Measurements from ENCODE around the gene LCK. TPM values are rescaled to one million over a fixed set of nuclear protein-coding genes. Genes with fewer than 3 reads are reported as not detected.

Gene LCK
- total and polyA plus RNA-seq, 2 of the 8 experiments (the other 6 are each of a cell fraction or from before 2014, with no cell fraction given): 75.3 to 122 TPM

GRCh38 chr1:32307324-32307723, 56.3 kb downstream of the LCK start (continued):
- TF ChIP-seq NANOG (IDR thresholded peaks at IDR 0.05; ENCODE audit: insufficient read depth, low read depth, low read length, poor library complexity, severe bottlenecking): no peak
